CD14-positive monocyte (primary cell): ENCODE measurements around the gene KCNIP3. TPM values are rescaled to one million over a fixed set of nuclear protein-coding genes. Genes with fewer than 3 reads are reported as not detected.

Experiments
- DNase-seq, 3 donors: peaks; one replicate each; pipeline ENCODE4 v3.0.0-alpha.2; 2011 to 2022
- H2AFZ ChIP-seq: 2 replicates; pipeline ENCODE4 v1.6.0; 2012; ENCODE audit warnings: mild to moderate bottlenecking, low read depth, low read length, inconsistent platforms; ENCODE audit not compliant: insufficient read depth, poor library complexity, severe bottlenecking
- H3K27ac ChIP-seq, 2 donors: 1 replicate in 1 of 2; 2 replicates in 1 of 2; pipeline ENCODE4 v1.5.1; 2012 to 2013; ENCODE audit warnings: low read length in 2 of 2, control low read depth in 1 of 2, inconsistent platforms in 1 of 2, low read depth in 1 of 2, mild to moderate bottlenecking in 1 of 2
- H3K27me3 ChIP-seq, 2 donors: one replicate each; pipeline versions ENCODE4 v1.6.0 to v1.6.1; 2011 to 2013; ENCODE audit warnings: low read length in 2 of 2; ENCODE audit not compliant: control insufficient read depth in 2 of 2, insufficient read depth in 2 of 2
- H3K36me3 ChIP-seq, 2 donors: replicated peaks in 1 of 2; 1 replicate in 1 of 2; 2 replicates in 1 of 2; pipeline versions ENCODE4 v1.5.1 to v1.6.1; 2012 to 2013; ENCODE audit warnings: low read length in 2 of 2, control low read depth in 1 of 2, inconsistent platforms in 1 of 2, mild to moderate bottlenecking in 1 of 2; ENCODE audit not compliant: insufficient read depth in 2 of 2, control insufficient read depth in 1 of 2
- H3K4me1 ChIP-seq, 2 donors: 1 replicate in 1 of 2; 2 replicates in 1 of 2; pipeline versions ENCODE4 v1.5.1 to v1.6.1; 2012 to 2013; ENCODE audit warnings: low read length in 2 of 2, control low read depth in 1 of 2, inconsistent platforms in 1 of 2, mild to moderate bottlenecking in 1 of 2, moderate library complexity in 1 of 2; ENCODE audit not compliant: insufficient read depth in 2 of 2, control insufficient read depth in 1 of 2
- H3K4me2 ChIP-seq: replicated peaks from 2 replicates; pipeline ENCODE3; 2012; ENCODE audit warnings: low read length, moderate library complexity, mild to moderate bottlenecking; ENCODE audit not compliant: poor library complexity, severe bottlenecking; ENCODE audit errors: extremely low read depth
- H3K4me3 ChIP-seq, 3 experiments: fragments of 200-600 bp in 1 of 3; sonication (generic) in 1 of 3; replicated peaks in 1 of 3; 1 replicate in 2 of 3; 2 replicates in 1 of 3; pipeline ENCODE4 v1.5.1; 2011 to 2013; ENCODE audit warnings: low read length in 3 of 3, mild to moderate bottlenecking in 3 of 3, control low read depth in 2 of 3, low read depth in 2 of 3, inconsistent platforms in 1 of 3, moderate library complexity in 1 of 3
- H3K79me2 ChIP-seq: 2 replicates; pipeline ENCODE4 v1.6.0; 2012; ENCODE audit warnings: mild to moderate bottlenecking, control low read depth, inconsistent platforms, low read length, moderate library complexity; ENCODE audit not compliant: insufficient read depth
- H3K9ac ChIP-seq: 2 replicates; pipeline ENCODE4 v1.6.0; 2017; ENCODE audit warnings: low read length, mild to moderate bottlenecking; ENCODE audit not compliant: insufficient read depth, poor library complexity, severe bottlenecking
- H3K9me3 ChIP-seq, 2 donors: replicated peaks in 1 of 2; 1 replicate in 1 of 2; 2 replicates in 1 of 2; pipeline versions ENCODE4 v1.5.1 to v1.6.1; 2012 to 2013; ENCODE audit warnings: low read length in 2 of 2, control low read depth in 1 of 2; ENCODE audit not compliant: control insufficient read depth in 1 of 2, insufficient read depth in 1 of 2
- H4K20me1 ChIP-seq: 2 replicates; pipeline ENCODE4 v1.6.0; 2012; ENCODE audit warnings: mild to moderate bottlenecking, low read length, control low read depth, moderate library complexity; ENCODE audit not compliant: insufficient read depth
- H3K27ac Mint-ChIP-seq, 7 donors: one replicate each; pipeline ENCODE4 v1.8.0; 2020; ENCODE audit warnings: mild to moderate bottlenecking in 7 of 7, mixed read lengths in 7 of 7, moderate library complexity in 6 of 7, inconsistent platforms in 2 of 7
- H3K27me3 Mint-ChIP-seq, 3 donors: one replicate each; pipeline ENCODE4 v1.8.0; 2021 to 2022; ENCODE audit warnings: low read depth in 3 of 3, mild to moderate bottlenecking in 3 of 3, mixed read lengths in 3 of 3, moderate library complexity in 3 of 3, inconsistent platforms in 1 of 3
- H3K36me3 Mint-ChIP-seq, 2 donors: one replicate each; pipeline ENCODE4 v1.8.0; 2020; ENCODE audit warnings: mixed read lengths in 2 of 2, inconsistent platforms in 1 of 2, mild to moderate bottlenecking in 1 of 2
- H3K4me1 Mint-ChIP-seq: one replicate; pipeline ENCODE4 v1.8.0; 2020; ENCODE audit warnings: mild to moderate bottlenecking, mixed read lengths
- H3K4me3 Mint-ChIP-seq, 2 donors: one replicate each; pipeline ENCODE4 v1.8.0; 2020; ENCODE audit warnings: mild to moderate bottlenecking in 2 of 2, mixed read lengths in 2 of 2, moderate library complexity in 1 of 2
- H3K9me3 Mint-ChIP-seq, 7 donors: one replicate each; pipeline ENCODE4 v1.8.0; 2020 to 2022; ENCODE audit warnings: mixed read lengths in 7 of 7, mild to moderate bottlenecking in 6 of 7, moderate library complexity in 6 of 7, inconsistent platforms in 2 of 7
- WGBS: methylation state at CpG from one replicate; pipeline ENCODE4 v1.1.5; 2013; ENCODE audit warnings: missing lambda C conversion rate; ENCODE audit not compliant: insufficient coverage; 5-methylcytosine and 5-hydroxymethylcytosine counted together
- intact Hi-C, 2 donors: fragments of 100-400 bp; cut with micrococcal nuclease; formaldehyde crosslinking; loops; one replicate each; pipeline versions ENCODE4 v1.15.0 to v1.15.1; 2023
- polyA plus RNA-seq, 3 donors: library from polyadenylated mRNA; depleted of rRNA in 1 of 3; unstranded in 2 of 3; stranded (reverse) in 1 of 3; fragments of 300-500 nt in 2 of 3; fragments of >200 nt in 1 of 3; fragmentation: Illumina TruSeq in 2 of 3; gene quantifications; 1 replicate in 2 of 3; 2 replicates in 1 of 3; pipeline ENCODE4 v1.2.3, GENCODE V29; 2012 to 2021
- TF ChIP-seq, protein P1 (sequence below): fragments of 200-600 bp; IDR thresholded peaks from one replicate; pipeline ENCODE4 v1.8.0; 2022; ENCODE audit warnings: antibody characterized with exemption, mild to moderate bottlenecking

The KCNIP3 gene
- polyA plus RNA-seq, 3 donors, result not detected

DNA sequence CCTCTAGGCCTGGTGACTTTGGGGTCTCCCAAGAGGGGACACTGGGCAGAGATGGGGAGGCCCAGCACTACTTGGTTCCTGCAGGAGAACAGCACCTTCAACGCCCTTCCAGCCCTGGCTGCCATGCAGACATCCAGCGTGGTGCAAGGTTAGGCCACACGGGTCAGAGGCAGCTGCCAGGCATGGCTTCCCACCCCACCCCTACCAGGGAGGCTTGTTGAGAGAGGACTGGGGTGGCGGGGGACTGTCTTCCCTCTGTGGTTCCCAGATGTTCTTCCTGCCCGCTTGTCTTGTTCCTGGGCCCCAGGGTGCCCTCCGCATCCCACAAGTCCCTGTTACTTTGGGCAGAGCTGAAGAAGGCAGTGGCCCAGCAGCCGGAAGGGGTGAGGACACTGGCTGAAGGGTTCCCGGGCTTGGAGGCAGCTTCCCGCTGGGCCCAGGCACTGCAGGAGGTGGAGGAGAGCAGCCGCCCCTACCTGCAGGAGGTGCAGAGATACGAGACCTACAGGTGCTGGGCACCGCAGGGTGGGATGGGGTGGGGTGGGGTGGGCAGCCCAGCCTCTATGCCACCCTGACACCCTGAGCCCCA, 18.4 kb upstream of the KCNIP3 start:
- H3K4me3 Mint-ChIP-seq, result no peak overlapping the region
- WGBS, result 89% methylated on average over 6 of the region's 12 CpGs
- no peak for DNase-seq
- H3K9me3 ChIP-seq, result no peaks in the 10 kb centered on the region
- H3K4me1 Mint-ChIP-seq, result no peaks in the 10 kb centered on the region
- no peaks in the 10 kb centered on the region for H4K20me1 ChIP-seq
- H3K27me3 ChIP-seq, result no peaks in the 10 kb centered on the region
- H3K36me3 Mint-ChIP-seq, result no peaks in the 10 kb centered on the region
- H3K27ac Mint-ChIP-seq, result no peak overlapping the region
- H3K27ac ChIP-seq, result no peak overlapping the region
- H3K4me3 ChIP-seq, result no peak overlapping the region
- no peaks in the 10 kb centered on the region for H3K36me3 ChIP-seq
- H3K9ac ChIP-seq, result no peak overlapping the region
- H3K27me3 Mint-ChIP-seq, result peaks cover 0 to 3% (median 1%) of the 10 kb centered on the region in 3 donors
- no peaks in the 10 kb centered on the region for H3K4me1 ChIP-seq
- intact Hi-C loops, result no loop called here
- H2AFZ ChIP-seq, result no peak overlapping the region
- H3K79me2 ChIP-seq, result no peaks in the 10 kb centered on the region
- H3K4me2 ChIP-seq, result no peak overlapping the region
- TF ChIP-seq, protein P1, sequence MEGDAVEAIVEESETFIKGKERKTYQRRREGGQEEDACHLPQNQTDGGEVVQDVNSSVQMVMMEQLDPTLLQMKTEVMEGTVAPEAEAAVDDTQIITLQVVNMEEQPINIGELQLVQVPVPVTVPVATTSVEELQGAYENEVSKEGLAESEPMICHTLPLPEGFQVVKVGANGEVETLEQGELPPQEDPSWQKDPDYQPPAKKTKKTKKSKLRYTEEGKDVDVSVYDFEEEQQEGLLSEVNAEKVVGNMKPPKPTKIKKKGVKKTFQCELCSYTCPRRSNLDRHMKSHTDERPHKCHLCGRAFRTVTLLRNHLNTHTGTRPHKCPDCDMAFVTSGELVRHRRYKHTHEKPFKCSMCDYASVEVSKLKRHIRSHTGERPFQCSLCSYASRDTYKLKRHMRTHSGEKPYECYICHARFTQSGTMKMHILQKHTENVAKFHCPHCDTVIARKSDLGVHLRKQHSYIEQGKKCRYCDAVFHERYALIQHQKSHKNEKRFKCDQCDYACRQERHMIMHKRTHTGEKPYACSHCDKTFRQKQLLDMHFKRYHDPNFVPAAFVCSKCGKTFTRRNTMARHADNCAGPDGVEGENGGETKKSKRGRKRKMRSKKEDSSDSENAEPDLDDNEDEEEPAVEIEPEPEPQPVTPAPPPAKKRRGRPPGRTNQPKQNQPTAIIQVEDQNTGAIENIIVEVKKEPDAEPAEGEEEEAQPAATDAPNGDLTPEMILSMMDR, result no peak
- peaks cover 0 to 4% (median 0%) of the 10 kb centered on the region in 7 donors for H3K9me3 Mint-ChIP-seq

- Mint-ChIP-seq H3K4me1 (no peaks in the 10 kb centered on the region), H3K4me3 (no peak overlapping the region), H3K27ac (no peak overlapping the region), H3K36me3 (no peaks in the 10 kb centered on the region), H3K9me3 (peaks cover 0 to 4% (median 0%) of the 10 kb centered on the region in 7 donors), H3K27me3 (peaks cover 0 to 3% (median 1%) of the 10 kb centered on the region in 3 donors)
- no peaks in the 10 kb centered on the region for H3K79me2 ChIP-seq
- no peak for DNase-seq
- H3K27ac ChIP-seq, result no peak overlapping the region
- no peaks in the 10 kb centered on the region for H3K4me1 ChIP-seq
- WGBS, result 90% methylated on average over 15 of the region's 19 CpGs
- intact Hi-C loops, result no loop called here
- no peak overlapping the region for H3K4me3 ChIP-seq
- H3K9ac ChIP-seq, result no peak overlapping the region
- TF ChIP-seq, protein P1, result no peak
- H2AFZ ChIP-seq, result no peak overlapping the region
- no peaks in the 10 kb centered on the region for H3K9me3 ChIP-seq
- no peaks in the 10 kb centered on the region for H3K27me3 ChIP-seq
- no peaks in the 10 kb centered on the region for H4K20me1 ChIP-seq
- no peak overlapping the region for H3K4me2 ChIP-seq
- no peaks in the 10 kb centered on the region for H3K36me3 ChIP-seq
Measured at GRCh38 chr2:95279435-95280035, 17.6 kb upstream of the KCNIP3 start.
